Measurements from ENCODE around the gene RIMBP2. TPM values are rescaled to one million over a fixed set of nuclear protein-coding genes. Genes with fewer than 3 reads are reported as not detected.

Gene RIMBP2
- polyA plus RNA-seq, 1 donor (not counting 4 experiments of a cell fraction or from before 2014, with no cell fraction given), result 0.16 TPM

DNA sequence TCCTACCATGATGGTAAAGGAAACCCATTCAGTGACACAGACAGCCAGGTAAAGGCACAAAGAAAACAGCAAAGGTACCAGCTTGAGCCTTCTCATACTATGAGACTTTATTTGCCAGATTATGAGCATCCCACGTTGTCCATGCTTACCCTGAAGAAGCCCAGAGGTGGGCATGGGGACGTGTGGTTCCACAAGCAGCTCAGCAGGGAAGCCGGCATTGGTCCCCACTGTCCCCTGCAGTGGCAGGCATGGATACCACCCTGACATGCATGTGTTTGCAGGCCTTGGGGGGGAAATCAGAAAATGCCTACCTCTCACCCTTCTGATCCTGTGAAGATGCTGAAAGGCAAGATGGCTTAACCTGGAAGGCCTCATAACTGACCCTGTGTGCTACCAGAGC lies 195.3 kb downstream of the RIMBP2 start:
- dilution Hi-C loops (cut with MboI; ENCODE audit: extremely low pct_ligation_motif_present, low sequenced_read_pairs), result no loop called here
- TF ChIP-seq EZH2 (IDR thresholded peaks at IDR 0.05; ENCODE audit: low read length), result no peak
- TF ChIP-seq, protein P1, sequence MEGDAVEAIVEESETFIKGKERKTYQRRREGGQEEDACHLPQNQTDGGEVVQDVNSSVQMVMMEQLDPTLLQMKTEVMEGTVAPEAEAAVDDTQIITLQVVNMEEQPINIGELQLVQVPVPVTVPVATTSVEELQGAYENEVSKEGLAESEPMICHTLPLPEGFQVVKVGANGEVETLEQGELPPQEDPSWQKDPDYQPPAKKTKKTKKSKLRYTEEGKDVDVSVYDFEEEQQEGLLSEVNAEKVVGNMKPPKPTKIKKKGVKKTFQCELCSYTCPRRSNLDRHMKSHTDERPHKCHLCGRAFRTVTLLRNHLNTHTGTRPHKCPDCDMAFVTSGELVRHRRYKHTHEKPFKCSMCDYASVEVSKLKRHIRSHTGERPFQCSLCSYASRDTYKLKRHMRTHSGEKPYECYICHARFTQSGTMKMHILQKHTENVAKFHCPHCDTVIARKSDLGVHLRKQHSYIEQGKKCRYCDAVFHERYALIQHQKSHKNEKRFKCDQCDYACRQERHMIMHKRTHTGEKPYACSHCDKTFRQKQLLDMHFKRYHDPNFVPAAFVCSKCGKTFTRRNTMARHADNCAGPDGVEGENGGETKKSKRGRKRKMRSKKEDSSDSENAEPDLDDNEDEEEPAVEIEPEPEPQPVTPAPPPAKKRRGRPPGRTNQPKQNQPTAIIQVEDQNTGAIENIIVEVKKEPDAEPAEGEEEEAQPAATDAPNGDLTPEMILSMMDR (optimal IDR thresholded peaks at IDR 0.05 in 1 of 3, IDR thresholded peaks at IDR 0.05 in 1 of 3, conservative IDR thresholded peaks at IDR 0.05 in 1 of 3; ENCODE audit: extremely low read depth in 1 of 3, insufficient read depth in 2 of 3, low read length in 3 of 3), result no peak
- peaks cover 10% of the 10 kb centered on the region for H3K9me3 ChIP-seq (ENCODE audit: control insufficient read depth, low read depth, low read length)

DNA sequence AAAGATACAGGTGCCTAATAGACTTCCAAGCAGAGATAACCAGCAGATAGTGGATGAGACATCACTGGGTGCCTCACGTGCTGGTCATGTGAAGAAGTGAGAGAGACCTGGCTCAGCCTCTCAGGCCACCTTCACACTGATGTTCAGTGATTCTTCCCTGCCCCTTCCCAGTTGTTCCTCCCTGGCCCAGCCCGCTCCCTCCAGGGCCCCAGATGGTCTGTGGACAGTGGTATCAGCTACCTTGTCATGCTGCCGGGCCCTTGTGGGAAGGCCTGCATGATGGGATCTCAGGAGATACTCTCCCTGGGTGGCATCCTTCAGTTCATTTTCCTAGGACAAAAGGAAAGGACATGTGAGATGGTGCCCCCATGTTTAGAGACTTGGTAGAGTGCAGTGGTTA lies 198.5 kb downstream of the RIMBP2 start:
- Histone ChIP-seq H3K9ac (ENCODE audit: control insufficient read depth, extremely low read depth, insufficient read depth, low read length) (no peak overlapping the region), H3K27me3 (ENCODE audit: control insufficient read depth, extremely low read depth, insufficient read depth, low read length) (no peaks in the 10 kb centered on the region), H3K4me3 (ENCODE audit: control insufficient read depth in 2 of 3, extremely low read depth in 1 of 3, insufficient read depth in 2 of 3, low read depth in 1 of 3, low read length in 3 of 3) (no peak overlapping the region), H3K4me2 (ENCODE audit: control insufficient read depth, extremely low read depth, insufficient read depth, low read depth, low read length) (no peak overlapping the region), H3K4me1 (ENCODE audit: control insufficient read depth, extremely low read depth, insufficient read depth, low read length) (no peaks in the 10 kb centered on the region), H2AFZ (ENCODE audit: control insufficient read depth, low read length) (no peak overlapping the region), H4K20me1 (ENCODE audit: control insufficient read depth, extremely low read depth, insufficient read depth, low read length) (no peaks in the 10 kb centered on the region), H3K9me1 (ENCODE audit: control insufficient read depth, extremely low read depth, insufficient read depth, low read length) (no peaks in the 10 kb centered on the region), H3K9me3 (ENCODE audit: control insufficient read depth, low read depth, low read length) (peaks cover 6% of the 10 kb centered on the region), H3K36me3 (ENCODE audit: control insufficient read depth in 2 of 2, extremely low read depth in 1 of 2, insufficient read depth in 2 of 2, low read length in 2 of 2) (no peaks in the 10 kb centered on the region), H3K79me2 (ENCODE audit: control insufficient read depth, insufficient read depth, low read length) (no peaks in the 10 kb centered on the region), H3K27ac (ENCODE audit: control insufficient read depth, insufficient read depth, low read length) (no peak overlapping the region)
- no peak for DNase-seq (ENCODE audit: low read depth, low spot score)
- dilution Hi-C loops (cut with MboI; ENCODE audit: extremely low pct_ligation_motif_present, low sequenced_read_pairs), result no loop called here
- no peak for TF ChIP-seq EZH2 (IDR thresholded peaks at IDR 0.05; ENCODE audit: low read length)
- TF ChIP-seq, protein P1 (optimal IDR thresholded peaks at IDR 0.05 in 1 of 3, IDR thresholded peaks at IDR 0.05 in 1 of 3, conservative IDR thresholded peaks at IDR 0.05 in 1 of 3; ENCODE audit: extremely low read depth in 1 of 3, insufficient read depth in 2 of 3, low read length in 3 of 3), result no peak
- no peak for FAIRE-seq

More for the DNA sequence above, 195.3 kb downstream of the RIMBP2 start:
- Histone ChIP-seq H3K9me1 (ENCODE audit: control insufficient read depth, extremely low read depth, insufficient read depth, low read length) (no peaks in the 10 kb centered on the region), H3K27me3 (ENCODE audit: control insufficient read depth, extremely low read depth, insufficient read depth, low read length) (no peaks in the 10 kb centered on the region), H3K36me3 (ENCODE audit: control insufficient read depth in 2 of 2, extremely low read depth in 1 of 2, insufficient read depth in 2 of 2, low read length in 2 of 2) (no peaks in the 10 kb centered on the region), H3K4me3 (ENCODE audit: control insufficient read depth in 2 of 3, extremely low read depth in 1 of 3, insufficient read depth in 2 of 3, low read depth in 1 of 3, low read length in 3 of 3) (no peak overlapping the region), H3K4me2 (ENCODE audit: control insufficient read depth, extremely low read depth, insufficient read depth, low read depth, low read length) (no peak overlapping the region), H3K9ac (ENCODE audit: control insufficient read depth, extremely low read depth, insufficient read depth, low read length) (no peak overlapping the region), H3K4me1 (ENCODE audit: control insufficient read depth, extremely low read depth, insufficient read depth, low read length) (no peaks in the 10 kb centered on the region), H3K79me2 (ENCODE audit: control insufficient read depth, insufficient read depth, low read length) (no peaks in the 10 kb centered on the region), H4K20me1 (ENCODE audit: control insufficient read depth, extremely low read depth, insufficient read depth, low read length) (no peaks in the 10 kb centered on the region), H2AFZ (ENCODE audit: control insufficient read depth, low read length) (no peak overlapping the region), H3K27ac (ENCODE audit: control insufficient read depth, insufficient read depth, low read length) (no peak overlapping the region)
- FAIRE-seq, result no peak
- no peak for DNase-seq (ENCODE audit: low read depth, low spot score)
